ENCODE data around the gene FCER2. TPM values are rescaled to one million over a fixed set of nuclear protein-coding genes. Genes with fewer than 3 reads are reported as not detected.

FCER2 gene
- total and polyA plus RNA-seq, 2 of the 4 experiments (the other 2 are of a cell fraction), result not detected

- Histone ChIP-seq H2BK5ac (ENCODE audit: low read depth, low read length, poor library complexity, severe bottlenecking) (no peak overlapping the region), H2BK15ac (ENCODE audit: low read depth, low read length) (no peak overlapping the region), H4K8ac (ENCODE audit: low read depth in 2 of 2, low read length in 2 of 2) (no peak overlapping the region), H3K4me3 (ENCODE audit: insufficient read depth, low read depth, low read length) (no peak overlapping the region), H3K79me1 (ENCODE audit: low read depth in 1 of 2, low read length in 2 of 2) (no peaks in the 10 kb centered on the region), H3K9me3 (ENCODE audit: control insufficient read depth, insufficient read depth, low read length) (no peaks in the 10 kb centered on the region), H3K9me1 (ENCODE audit: insufficient read depth, low read length) (peaks cover 7% of the 10 kb centered on the region; the same call in 1 of the 2 replicates), H3K9ac (ENCODE audit: low read depth, low read length) (no peak overlapping the region), H3K4me2 (ENCODE audit: low read depth, low read length) (no peak overlapping the region), H4K5ac (ENCODE audit: low read depth, low read length) (no peak overlapping the region), H4K20me1 (ENCODE audit: insufficient read depth, low read length) (peaks cover 5% of the 10 kb centered on the region; the same call in 1 of the 2 replicates), H2AK5ac (ENCODE audit: low read depth, low read length) (no peak overlapping the region), H4K91ac (ENCODE audit: insufficient read depth, low read depth, low read length) (no peak overlapping the region), H3K14ac (replicated peaks; ENCODE audit: low read depth, low read length) (no peak overlapping the region), H2BK120ac (ENCODE audit: low read depth, low read length) (no peak overlapping the region), H3K27ac (ENCODE audit: insufficient read depth, low read length) (no peak overlapping the region), H3K27me3 (ENCODE audit: control insufficient read depth, insufficient read depth, low read length) (peaks cover 3% of the 10 kb centered on the region; the same call in 1 of the 2 replicates), H3K4me1 (ENCODE audit: control insufficient read depth, insufficient read depth, low read length) (no peaks in the 10 kb centered on the region), H2BK20ac (ENCODE audit: low read depth, low read length) (no peak overlapping the region), H3K23ac (ENCODE audit: low read depth, low read length) (no peak overlapping the region), H3K36me3 (ENCODE audit: control insufficient read depth, insufficient read depth, low read length) (no peaks in the 10 kb centered on the region), H3K56ac (ENCODE audit: extremely low read depth, insufficient read depth, low read length) (no peak overlapping the region), H2AK9ac (replicated peaks; ENCODE audit: low read depth, low read length, poor library complexity) (no peak overlapping the region), H2AFZ (replicated peaks; ENCODE audit: low read length, poor library complexity) (no peak overlapping the region), H3K4ac (ENCODE audit: low read depth, low read length) (no peak overlapping the region), H3K18ac (ENCODE audit: low read depth, low read length) (no peak overlapping the region)
- in situ Hi-C loops (cut with MboI; ENCODE audit: low sequenced_read_pairs), result no loop called here
- dilution Hi-C loops (cut with HindIII; ENCODE audit: low sequenced_read_pairs, unreplicated experiment), result no loop called here
- intact Hi-C loops (cut with micrococcal nuclease), result no loop called here
- ChIA-PET POLR2A (ENCODE audit: unreplicated experiment) (no interaction called here), CTCF (no interaction called here)
- DNase-seq (no peak), ATAC-seq (ENCODE audit: low read depth) (no peak)
- TF ChIP-seq MXI1 (IDR thresholded peaks at IDR 0.05; ENCODE audit: borderline replicate concordance, low read depth, low read length) (no peak), NFE2L2 (IDR thresholded peaks at IDR 0.05; ENCODE audit: low read depth, low read length) (no peak), CEBPB (IDR thresholded peaks at IDR 0.05; ENCODE audit: low read depth, low read length) (no peak), FOS (IDR thresholded peaks at IDR 0.05; ENCODE audit: low read depth, low read length) (no peak), CTCF (conservative IDR thresholded peaks at IDR 0.05; ENCODE audit: low read depth, low read length) (no peak)
- no TSS peak for BruUV-seq (replicated peaks)
- WGBS, 2 experiments (ENCODE audit: extremely low coverage in 2 of 2, insufficient read length in 1 of 2), result 81% methylated on average over 3 of the region's 8 CpGs; no CpG with 5 or more reads in 1 of the 2 experiments
These were observed 58.9 kb downstream of the FCER2 start for GRCh38 chr19:7643031-7643415.
